Measurements from ENCODE around the gene NHLRC1. TPM values are rescaled to one million over a fixed set of nuclear protein-coding genes. Genes with fewer than 3 reads are reported as not detected.

The NHLRC1 gene
- total and polyA plus RNA-seq, 2 of the 13 experiments (the other 11 are each of a cell fraction or from before 2014, with no cell fraction given) = 0.04 to 0.11 TPM

DNA sequence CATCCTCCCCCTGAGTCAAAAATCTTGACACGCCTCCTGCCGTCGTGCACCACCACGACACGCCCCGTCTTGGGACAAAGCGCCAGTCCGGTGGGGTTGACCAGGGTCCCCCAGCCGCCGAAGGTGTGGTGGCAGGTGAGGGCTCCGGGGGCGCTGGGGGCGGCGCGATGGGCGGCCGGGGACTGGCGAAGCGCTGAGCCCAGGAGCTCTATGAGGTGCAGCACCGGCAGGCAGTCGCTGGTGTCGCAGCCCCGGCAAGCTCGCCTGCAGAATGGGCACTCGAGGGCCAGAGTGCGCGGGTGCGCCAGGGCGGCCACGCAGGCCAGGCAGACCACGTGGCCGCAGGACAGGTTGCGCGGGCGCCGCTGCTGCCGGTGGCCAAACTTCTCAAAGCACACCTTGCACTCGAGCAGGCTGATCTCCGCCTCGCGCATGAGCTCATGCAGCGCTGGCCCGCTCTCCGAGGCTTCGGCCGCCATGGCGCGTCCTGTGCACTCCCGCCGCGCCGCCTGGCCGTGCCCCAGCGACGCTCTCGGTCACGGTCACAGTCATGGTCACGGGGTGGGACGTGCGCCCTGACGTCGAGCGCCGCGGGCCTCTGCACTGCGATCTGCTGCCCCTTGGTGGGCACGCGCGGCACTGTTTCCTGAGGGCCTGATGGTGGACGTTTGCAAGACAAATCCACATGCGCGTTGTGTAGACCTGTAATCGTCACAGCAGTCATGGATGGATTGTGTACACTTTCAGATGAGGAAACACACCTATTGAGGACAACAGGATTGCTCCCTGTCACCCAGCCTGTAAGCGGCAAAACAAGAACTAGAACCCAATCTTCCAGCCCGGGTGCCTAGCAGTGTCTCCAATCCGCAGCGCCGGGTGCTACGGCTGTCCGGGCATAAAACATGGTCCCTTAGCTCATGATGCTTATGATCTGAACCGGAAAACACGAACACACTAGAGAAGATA lies at the start of gene NHLRC1 (continued):
- TF ChIP-seq ZNF552 (CRISPR knock-in tag; IDR thresholded peaks at IDR 0.05; ENCODE audit: borderline replicate concordance) (peak; percentile 99), ZNF589 (CRISPR knock-in tag; conservative IDR thresholded peaks at IDR 0.05) (peak; percentile 99), AGO1 (IDR thresholded peaks at IDR 0.05; ENCODE audit: low read depth, low read length, poor library complexity, severe bottlenecking) (peak; percentile 11), GTF3A (CRISPR knock-in tag; conservative IDR thresholded peaks at IDR 0.05) (peak; percentile 88; the same call in 1 of the 2 replicates), ZNF496 (CRISPR knock-in tag; IDR thresholded peaks at IDR 0.05; ENCODE audit: insufficient replicate concordance) (no peak), TBX2 (CRISPR knock-in tag; IDR thresholded peaks at IDR 0.05; ENCODE audit: borderline replicate concordance) (peak; percentile 93), ZNF652 (CRISPR knock-in tag; IDR thresholded peaks at IDR 0.05; ENCODE audit: borderline replicate concordance, low read depth) (no peak; the same call in 1 of the 2 replicates), ZNF101 (CRISPR knock-in tag; IDR thresholded peaks at IDR 0.05; ENCODE audit: borderline replicate concordance, low read depth) (no peak), ETV6 (CRISPR knock-in tag; conservative IDR thresholded peaks at IDR 0.05) (peak; percentile 83; the same call in 1 of the 2 replicates), WIZ (CRISPR knock-in tag; IDR thresholded peaks at IDR 0.05) (peak; percentile 92), RORA (CRISPR knock-in tag; IDR thresholded peaks at IDR 0.05) (no peak), ONECUT2 (CRISPR knock-in tag; IDR thresholded peaks at IDR 0.05) (no peak), ZBTB21 (CRISPR knock-in tag; IDR thresholded peaks at IDR 0.05) (peak; percentile 78), ZNF768 (CRISPR knock-in tag; IDR thresholded peaks at IDR 0.05) (peak; percentile 86), ARNT2 (CRISPR knock-in tag; IDR thresholded peaks at IDR 0.05; ENCODE audit: low read depth) (peak; percentile 98), SP1 (IDR thresholded peaks at IDR 0.05) (no peak), SP1 (CRISPR knock-in tag; IDR thresholded peaks at IDR 0.05) (peak; percentile 94), KDM1A (CRISPR knock-in tag; IDR thresholded peaks at IDR 0.05) (peak; percentile 67; the same call in 1 of the 2 replicates), SMC3 (IDR thresholded peaks at IDR 0.05; ENCODE audit: low read length) (peak; percentile 73), ZFP1 (CRISPR knock-in tag; IDR thresholded peaks at IDR 0.05) (peak; percentile 82; the same call in 1 of the 2 replicates), ATF7-NPFF (CRISPR knock-in tag; IDR thresholded peaks at IDR 0.05; ENCODE audit: low read depth) (peak; percentile 100), CENPX (CRISPR knock-in tag; IDR thresholded peaks at IDR 0.05) (no peak), ZKSCAN1 (IDR thresholded peaks at IDR 0.05; ENCODE audit: low read length) (peak; percentile 42; the same call in 1 of the 2 replicates), ZNF441 (CRISPR knock-in tag; IDR thresholded peaks at IDR 0.05; ENCODE audit: borderline replicate concordance) (peak; percentile 34; the same call in 1 of the 2 replicates)
- TF ChIP-seq, protein P1, sequence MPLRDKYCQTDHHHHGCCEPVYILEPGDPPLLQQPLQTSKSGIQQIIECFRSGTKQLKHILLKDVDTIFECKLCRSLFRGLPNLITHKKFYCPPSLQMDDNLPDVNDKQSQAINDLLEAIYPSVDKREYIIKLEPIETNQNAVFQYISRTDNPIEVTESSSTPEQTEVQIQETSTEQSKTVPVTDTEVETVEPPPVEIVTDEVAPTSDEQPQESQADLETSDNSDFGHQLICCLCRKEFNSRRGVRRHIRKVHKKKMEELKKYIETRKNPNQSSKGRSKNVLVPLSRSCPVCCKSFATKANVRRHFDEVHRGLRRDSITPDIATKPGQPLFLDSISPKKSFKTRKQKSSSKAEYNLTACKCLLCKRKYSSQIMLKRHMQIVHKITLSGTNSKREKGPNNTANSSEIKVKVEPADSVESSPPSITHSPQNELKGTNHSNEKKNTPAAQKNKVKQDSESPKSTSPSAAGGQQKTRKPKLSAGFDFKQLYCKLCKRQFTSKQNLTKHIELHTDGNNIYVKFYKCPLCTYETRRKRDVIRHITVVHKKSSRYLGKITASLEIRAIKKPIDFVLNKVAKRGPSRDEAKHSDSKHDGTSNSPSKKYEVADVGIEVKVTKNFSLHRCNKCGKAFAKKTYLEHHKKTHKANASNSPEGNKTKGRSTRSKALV (CRISPR knock-in tag; IDR thresholded peaks at IDR 0.05) = peak; percentile 94
- TF ChIP-seq, protein P2, sequence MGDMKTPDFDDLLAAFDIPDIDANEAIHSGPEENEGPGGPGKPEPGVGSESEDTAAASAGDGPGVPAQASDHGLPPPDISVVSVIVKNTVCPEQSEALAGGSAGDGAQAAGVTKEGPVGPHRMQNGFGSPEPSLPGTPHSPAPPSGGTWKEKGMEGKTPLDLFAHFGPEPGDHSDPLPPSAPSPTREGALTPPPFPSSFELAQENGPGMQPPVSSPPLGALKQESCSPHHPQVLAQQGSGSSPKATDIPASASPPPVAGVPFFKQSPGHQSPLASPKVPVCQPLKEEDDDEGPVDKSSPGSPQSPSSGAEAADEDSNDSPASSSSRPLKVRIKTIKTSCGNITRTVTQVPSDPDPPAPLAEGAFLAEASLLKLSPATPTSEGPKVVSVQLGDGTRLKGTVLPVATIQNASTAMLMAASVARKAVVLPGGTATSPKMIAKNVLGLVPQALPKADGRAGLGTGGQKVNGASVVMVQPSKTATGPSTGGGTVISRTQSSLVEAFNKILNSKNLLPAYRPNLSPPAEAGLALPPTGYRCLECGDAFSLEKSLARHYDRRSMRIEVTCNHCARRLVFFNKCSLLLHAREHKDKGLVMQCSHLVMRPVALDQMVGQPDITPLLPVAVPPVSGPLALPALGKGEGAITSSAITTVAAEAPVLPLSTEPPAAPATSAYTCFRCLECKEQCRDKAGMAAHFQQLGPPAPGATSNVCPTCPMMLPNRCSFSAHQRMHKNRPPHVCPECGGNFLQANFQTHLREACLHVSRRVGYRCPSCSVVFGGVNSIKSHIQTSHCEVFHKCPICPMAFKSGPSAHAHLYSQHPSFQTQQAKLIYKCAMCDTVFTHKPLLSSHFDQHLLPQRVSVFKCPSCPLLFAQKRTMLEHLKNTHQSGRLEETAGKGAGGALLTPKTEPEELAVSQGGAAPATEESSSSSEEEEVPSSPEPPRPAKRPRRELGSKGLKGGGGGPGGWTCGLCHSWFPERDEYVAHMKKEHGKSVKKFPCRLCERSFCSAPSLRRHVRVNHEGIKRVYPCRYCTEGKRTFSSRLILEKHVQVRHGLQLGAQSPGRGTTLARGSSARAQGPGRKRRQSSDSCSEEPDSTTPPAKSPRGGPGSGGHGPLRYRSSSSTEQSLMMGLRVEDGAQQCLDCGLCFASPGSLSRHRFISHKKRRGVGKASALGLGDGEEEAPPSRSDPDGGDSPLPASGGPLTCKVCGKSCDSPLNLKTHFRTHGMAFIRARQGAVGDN (CRISPR knock-in tag; IDR thresholded peaks at IDR 0.05) = peak; percentile 99
